Hematopoietic multipotent progenitor cell treated with erythropoietin and hydrocortisone succinate and interleukin-3 and kit ligand, for 4 days (in vitro differentiated cells): ENCODE data around the gene ARHGEF3.
"Not testable (repeated sequence)": the region's sequence is repeated elsewhere in the genome, so short reads cannot be mapped to it uniquely, and the experiment has no call there.

Experiments
- DNase-seq: peaks from one replicate; pipeline ENCODE4 v3.0.0-alpha.2; 2015

The ARHGEF3 gene

DNA sequence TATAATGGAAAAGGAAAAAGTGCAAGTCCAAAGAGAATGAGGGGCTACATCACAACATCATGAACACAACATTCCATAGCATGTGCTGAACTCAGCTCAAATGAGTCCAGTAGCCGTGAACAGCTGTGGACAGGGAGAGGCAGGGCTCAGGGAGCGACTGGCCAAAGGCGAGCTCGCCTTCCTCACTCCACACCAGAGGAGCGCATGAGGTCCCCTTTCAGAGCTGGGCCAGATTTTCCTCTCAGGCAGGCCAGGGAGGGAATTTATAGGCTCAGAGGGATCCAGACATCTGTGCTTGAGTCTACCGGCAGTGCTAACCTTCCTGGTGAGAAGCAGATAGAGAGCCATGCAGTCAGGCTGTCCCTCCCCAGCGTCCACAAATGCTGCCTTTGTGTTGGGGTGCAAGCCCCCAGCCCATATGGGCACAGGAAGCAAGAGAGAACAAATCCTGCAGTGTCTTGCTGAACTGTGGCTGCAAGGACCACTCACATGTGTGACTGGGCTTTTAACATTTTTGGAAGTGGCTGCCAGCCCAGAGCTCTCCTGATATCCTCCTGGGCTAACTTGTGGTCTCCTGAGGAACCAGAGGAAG is 32.5 kb downstream of the ARHGEF3 start:
- DNase-seq, result no peak

DNA sequence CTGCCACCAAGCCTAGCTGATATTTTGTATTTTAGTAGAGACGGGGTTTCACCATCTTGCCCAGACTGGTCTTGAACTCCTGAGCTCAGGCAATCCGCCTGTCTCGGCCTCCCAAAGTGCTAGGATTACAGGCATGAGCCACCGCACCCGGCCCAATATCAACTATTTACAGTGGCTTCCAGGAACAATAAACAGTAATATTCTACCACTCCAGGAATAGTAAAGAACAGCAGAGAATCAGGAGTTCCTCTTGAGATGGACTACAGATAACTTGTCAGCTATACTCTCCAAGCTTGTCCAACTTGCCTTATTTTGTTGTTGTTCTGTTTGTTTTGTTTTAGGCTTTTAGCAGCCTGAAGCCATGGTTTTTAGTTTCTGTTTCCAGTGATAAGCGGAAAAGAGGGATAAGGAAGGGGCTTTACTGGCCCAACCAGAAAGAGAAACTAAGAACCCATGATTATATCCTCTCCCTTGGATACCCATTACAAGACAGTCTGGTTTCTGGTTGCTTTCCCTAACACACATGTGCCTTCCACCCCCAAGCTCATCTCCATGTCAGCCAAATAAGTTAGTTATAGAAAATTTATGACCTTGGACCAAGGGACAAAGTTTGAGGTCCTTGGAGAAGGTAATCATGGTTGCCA is 36.7 kb downstream of the ARHGEF3 start:
- no peak for DNase-seq

DNA sequence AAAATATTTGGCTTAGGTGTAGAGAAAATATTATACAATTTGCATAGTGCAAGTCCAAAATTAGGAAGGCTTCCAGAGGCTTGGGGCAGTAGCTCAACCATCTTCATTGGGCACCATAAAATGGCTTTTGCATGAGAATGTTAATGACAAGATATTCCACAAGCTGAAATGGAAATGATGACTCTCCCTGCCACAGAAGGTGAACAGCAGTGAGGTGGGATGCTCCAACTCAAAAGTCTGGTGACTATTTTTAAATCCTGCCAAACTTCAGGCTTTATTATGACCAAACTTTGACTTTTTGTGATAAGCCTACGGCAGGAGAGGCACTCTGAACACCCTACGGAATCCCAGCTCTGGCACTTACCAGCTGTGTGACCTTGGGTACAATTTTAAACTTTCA is 37.6 kb downstream of the ARHGEF3 start:
- DNase-seq, result no peak

GRCh38 chr3:56763233-56763632 is 38.5 kb downstream of the ARHGEF3 start:
- no peak for DNase-seq

DNA sequence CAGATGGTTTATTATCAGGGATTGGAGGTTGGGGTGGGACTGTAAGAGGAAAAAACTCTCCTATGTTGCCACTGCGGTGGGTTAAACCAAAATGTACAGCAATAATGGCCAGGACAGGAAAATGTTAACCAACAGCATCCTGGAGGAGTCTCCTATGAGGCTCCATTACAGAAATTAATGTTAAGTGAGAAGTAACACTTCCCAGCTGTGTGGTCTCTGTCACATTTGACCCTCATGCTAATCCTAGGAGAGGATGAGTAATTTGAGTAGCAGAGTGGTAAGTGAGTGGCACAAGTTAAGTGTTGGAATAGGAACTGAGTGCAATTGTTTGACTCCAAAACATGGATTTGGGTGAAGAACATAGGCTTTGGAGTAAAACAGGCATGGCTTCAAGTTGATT is 39.0 kb downstream of the ARHGEF3 start:
- no peak for DNase-seq

DNA sequence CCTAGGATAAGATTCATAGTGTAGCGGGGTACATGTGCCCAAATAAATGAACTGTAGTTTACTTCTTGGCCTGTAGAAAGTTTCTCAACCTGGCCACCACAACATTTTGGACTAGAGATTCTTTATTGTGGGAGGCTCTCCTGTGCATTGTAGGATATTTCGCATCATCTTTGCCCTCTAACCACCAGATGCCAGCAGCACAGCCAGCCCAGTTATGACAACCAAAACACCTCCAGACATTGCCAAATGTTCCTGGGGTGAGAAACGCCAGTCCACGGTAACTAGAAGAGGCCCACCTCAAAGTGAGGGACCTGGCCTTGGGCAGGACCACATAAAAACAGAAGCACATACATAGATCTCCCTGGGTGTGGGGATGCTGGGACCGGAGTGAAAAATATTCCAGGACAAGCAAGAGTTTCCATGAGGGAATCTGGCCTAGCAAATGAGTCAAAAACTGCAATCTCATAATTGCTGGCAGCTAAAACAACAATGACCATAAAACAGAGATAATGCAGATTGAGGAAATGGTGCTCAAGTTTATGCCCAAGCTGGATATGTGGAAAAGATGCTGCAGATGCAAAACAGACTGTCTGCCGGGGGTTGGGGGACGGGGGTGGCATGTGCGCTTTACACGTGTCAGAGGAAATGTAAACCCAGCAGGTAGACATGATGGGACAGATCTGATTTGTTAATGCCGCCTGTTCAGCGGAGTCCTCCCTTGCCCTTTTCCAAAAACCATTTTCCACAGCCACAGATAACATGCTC is 39.7 kb downstream of the ARHGEF3 start:
- DNase-seq, result no peak

DNA sequence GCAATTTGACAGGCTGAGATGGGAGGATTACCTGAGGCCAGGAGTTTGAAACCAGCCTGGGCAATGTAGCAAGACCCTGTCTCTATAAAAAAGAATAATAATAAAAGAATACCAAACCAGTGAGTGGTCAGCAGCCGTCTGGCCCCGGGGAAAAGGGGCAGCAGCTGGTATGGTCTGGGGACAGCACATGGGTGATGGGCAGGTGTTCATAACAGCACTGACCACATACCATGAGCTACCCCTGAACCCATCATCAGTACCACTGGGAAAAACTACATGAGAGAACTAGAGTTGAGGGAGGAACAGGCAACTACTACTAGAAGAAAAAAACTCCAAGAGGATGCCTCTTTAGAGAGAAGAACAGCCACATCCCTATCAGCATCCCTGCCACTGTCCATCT is 40.7 kb downstream of the ARHGEF3 start:
- no peak for DNase-seq

- no peak for DNase-seq
Observed at GRCh38 chr3:56759532-56759931, 42.2 kb downstream of the ARHGEF3 start.

GRCh38 chr3:56758539-56758981 is 43.2 kb downstream of the ARHGEF3 start:
- peak; percentile 71 for DNase-seq

DNA sequence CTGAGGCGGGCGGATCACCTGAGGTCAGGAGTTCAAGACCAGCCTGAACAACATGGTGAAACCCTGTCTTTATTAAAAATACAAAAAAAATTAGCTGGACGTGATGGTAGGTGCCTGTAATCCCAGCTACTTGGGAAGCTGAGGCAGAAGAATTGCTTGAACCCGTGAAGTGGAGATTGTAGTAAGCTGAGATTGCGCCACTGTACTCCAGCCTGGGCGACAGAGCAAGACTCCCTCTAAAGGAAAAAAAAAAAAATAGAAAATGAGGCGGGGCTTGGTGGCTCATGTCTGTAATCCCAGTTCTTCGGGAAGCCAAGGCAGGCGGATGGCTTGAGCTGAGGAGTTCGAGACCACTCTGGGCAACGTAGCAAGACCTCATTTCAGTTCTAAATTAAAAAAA is 43.7 kb downstream of the ARHGEF3 start:
- DNase-seq, result not testable (repeated sequence)

DNA sequence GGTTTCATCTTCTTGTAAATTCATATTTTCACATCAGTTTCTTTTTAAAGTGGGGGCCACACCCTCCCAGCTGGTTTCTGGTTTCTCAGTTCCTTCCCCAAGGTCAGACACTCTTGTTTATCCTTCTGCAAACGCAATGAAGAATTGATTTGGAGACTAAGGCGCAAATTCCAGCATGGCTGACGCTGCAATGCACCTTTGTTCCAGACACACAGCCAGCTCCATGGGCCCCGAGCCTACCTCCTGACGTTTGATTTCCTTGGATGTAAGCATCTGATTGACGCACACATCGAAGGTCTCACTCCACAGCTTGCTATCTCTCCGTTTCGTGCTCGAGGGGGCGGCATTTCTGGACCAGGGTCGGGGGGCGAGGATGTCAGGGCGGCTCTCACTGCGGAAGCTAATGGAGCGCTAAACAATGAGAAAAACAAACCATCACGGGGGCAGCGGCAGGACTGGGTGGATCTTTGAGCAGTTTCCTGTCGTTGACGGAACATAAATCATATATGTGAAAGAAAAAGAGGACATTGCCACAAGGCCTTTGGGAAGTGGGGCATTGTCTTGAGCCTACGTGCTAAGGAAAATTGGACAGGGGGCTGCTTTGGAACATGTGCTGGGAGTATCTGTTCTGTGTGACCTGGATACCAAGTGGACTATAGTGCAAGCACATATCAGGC is 46.9 kb downstream of the ARHGEF3 start:
- DNase-seq, result peak; percentile 71

DNA sequence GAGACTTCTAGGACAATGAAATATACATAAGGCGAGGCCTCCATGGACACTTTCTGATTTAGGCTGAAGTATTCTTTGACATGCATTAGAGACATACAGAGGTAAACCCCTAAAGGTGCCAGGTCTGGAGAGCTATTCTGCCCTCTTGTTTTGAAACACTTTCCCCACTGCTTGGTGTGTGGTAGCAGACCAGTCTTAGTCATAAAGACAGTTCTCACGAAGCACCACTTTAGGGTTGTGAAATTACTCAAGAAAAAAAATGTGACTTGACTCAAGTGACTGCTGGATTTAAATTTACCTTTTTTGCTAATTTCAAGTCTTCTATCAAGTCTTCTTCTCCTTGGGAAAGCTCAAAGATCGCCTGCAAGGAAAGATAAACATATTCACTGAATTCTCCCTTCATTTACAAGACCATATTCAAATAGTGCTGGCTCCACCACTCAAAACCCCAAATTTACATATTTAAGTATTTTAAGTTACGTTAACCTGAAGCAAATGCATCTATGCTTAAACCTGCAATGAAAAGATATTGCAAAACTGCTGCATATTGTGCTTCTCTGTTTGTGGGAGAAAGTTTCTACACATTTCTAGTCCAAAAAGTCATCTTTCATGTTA is 48.4 kb downstream of the ARHGEF3 start:
- DNase-seq, result peak; percentile 61

DNA sequence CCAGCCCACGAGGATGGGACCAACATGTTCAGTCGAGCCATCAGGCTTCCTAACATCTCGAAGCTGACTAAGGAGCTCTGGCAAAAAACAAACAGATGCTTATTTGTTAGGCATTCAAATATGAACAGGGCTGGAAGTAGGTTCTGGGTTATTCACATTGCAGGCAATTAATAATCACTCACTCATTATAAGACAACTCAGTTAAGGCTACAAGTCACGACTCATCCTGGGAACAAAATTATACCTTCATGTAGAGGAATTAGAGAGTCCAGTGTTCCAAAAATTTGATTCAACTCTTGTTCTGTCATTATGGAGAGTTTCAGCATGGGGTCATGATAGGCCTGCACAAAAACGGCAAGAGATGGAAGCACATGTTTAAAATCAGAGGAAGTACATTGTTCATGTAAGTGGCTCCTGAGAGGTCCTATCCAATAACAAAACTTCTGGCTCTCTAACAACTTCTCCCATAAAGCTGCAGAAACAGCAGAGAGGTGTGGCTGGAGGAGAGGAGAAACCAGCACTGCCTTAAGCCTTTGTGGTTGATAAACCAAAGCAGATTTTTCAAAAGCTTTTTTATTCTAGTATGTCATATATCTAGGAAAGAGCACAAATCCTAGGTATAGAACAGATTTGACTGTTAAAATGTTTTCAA is 50.6 kb downstream of the ARHGEF3 start:
- DNase-seq, result no peak

DNA sequence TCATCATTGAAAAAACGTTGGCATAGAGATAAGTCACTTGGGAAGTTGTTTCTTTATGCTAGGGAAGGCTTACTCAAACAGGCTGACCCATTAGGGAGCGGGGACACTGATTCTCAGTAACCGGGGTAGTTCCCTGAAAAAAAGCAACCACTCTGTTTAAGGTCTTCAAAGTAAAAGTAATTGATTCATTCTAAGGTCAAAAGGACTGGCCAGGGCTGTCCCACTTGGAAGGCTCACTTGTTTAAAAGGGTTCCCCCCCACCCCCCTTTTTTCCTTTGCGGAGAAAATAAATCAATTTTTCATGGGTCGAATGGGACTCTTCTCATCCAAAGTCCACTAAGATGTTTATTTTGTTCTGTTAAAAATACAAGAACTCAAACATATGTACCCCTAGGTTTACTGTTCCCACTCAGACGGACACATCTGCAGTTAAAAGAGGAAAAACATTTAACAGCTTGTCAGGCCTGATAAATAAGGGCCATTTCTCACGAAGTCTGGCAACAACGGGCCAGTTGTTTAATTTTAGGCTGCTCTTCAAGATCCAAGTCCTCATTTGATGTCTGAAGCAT is 53.0 kb downstream of the ARHGEF3 start:
- peak; percentile 31 for DNase-seq

DNA sequence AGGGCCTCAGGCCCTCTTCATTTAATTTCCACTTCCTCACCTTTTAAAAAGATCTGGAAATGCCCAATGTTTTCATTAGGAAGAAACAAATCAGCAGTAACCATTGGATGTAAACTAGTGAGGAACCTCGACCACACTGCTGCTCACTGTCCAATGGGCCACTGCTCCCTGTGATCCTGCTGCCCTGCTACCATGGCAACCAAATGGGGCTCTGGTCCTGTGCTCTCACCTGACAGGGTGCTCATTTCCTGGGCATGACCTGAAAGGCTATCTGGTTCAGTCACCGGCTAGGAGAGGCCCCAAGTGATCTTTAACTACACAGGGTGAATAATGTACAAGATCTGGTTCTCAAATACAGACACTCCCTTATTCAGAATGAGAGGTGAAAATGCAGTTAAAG is 54.6 kb downstream of the ARHGEF3 start:
- no peak for DNase-seq

- DNase-seq, result no peak
Observed at GRCh38 chr3:56744016-56744415, 57.7 kb downstream of the ARHGEF3 start.

GRCh38 chr3:56742887-56743286 is 58.9 kb downstream of the ARHGEF3 start:
- DNase-seq, result no peak

GRCh38 chr3:56739036-56739435 is 62.7 kb downstream of the ARHGEF3 start:
- DNase-seq, result peak; percentile 54

DNA sequence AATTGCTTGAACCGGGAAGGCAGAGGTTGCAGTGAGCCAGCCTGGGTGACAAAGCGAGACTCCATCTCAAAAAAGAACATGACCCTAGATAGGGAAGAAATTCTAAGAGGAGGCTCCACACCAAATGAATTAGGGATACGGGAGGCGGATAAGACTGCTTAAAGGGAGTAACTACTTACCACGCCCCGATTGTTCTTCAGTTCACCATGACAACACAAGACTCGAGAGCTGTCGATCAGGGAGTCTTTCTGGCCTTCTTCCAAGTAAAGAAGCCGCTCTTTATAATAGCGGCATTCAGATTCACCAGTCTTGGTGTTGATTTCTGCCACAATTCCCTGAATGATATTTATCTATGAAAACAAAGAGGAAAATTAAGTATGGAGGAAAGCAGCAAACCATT is 64.7 kb downstream of the ARHGEF3 start:
- DNase-seq, result no peak

GRCh38 chr3:56732109-56732508 is 69.6 kb downstream of the ARHGEF3 start:
- no peak for DNase-seq

DNA sequence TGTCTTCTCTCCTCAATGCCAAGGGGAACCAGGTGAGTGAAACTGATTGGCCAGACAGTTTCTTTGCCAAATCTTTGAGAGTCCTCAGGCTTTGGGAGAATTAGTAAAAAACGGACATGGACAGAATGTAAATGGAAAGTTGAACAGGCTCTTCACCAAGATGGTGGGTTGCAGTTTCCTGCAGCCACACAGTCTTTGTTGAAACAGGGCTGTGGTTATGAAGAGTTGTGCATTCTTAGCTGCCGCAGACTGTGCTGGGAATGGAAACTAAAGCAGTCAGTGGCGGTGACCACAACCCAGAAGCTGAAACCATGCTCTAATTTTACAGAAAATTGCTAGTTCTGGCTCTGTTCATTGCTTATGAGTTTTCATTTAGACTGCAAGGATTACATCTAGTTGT is 76.6 kb downstream of the ARHGEF3 start:
- DNase-seq, result peak; percentile 16

DNA sequence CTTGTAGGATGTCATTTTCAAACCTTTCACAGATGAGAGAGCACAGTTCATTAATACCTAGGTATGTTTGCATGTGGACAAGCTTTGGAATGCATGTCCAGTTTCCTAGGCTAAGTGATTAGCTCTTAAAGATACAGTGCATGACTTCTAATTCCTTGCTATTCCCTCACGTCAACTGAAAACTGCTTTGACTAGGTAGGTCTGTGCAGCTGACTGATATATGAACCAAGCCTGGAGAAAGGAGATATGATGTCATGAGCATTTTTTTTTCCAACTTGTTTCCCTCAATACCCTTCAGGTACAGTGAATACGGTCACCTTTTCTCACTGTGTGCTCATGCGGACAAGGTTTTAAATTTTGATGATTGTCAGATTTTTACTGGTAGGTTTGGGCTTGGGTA is 77.1 kb downstream of the ARHGEF3 start:
- DNase-seq, result no peak
